Endothelial cell of umbilical vein (primary cell): Measurements from ENCODE around the gene USP4. TPM values are rescaled to one million over a fixed set of nuclear protein-coding genes. Genes with fewer than 3 reads are reported as not detected.

ENCODE experiments used
- BruUV-seq: library from RNA; stranded (reverse); fragments of 400-500 nt; replicated peaks from 2 replicates; lab custom pipeline; 2021; lab: Mats Ljungman, UMichigan
- CTCF ChIA-PET: fragments of 300-600, 350-600 bp; sonication (Branson Sonifier 250); formaldehyde crosslinking; loops from one replicate; lab custom pipeline; 2021; ENCODE audit warnings: antibody characterized with exemption, inconsistent platforms; lab: Charles Lee
- POLR2A ChIA-PET: fragments of 300-600, 350-600 bp; sonication (Branson Sonifier 250); formaldehyde crosslinking; loops from one replicate; lab custom pipeline; 2021; ENCODE audit warnings: antibody characterized with exemption, inconsistent platforms; lab: Charles Lee
- DNase-seq: peaks from one replicate; pipeline ENCODE4 v3.0.0-alpha.2; 2011; ENCODE audit warnings: low read depth, low spot score
- FAIRE-seq: peaks from 2 replicates; lab custom pipeline; 2011; peaks lifted over from hg19 to GRCh38; lab: Jason Lieb, UNC
- H2AFZ ChIP-seq: 2 replicates; pipeline ENCODE4 v1.6.0; 2012; ENCODE audit warnings: low read depth, low read length, control low read depth, inconsistent platforms
- H3K27ac ChIP-seq: 2 replicates; pipeline ENCODE4 v1.5.1; 2011; ENCODE audit warnings: low read depth, mild to moderate bottlenecking, control low read depth, low read length, moderate library complexity; ENCODE audit not compliant: insufficient read depth
- H3K27me3 ChIP-seq, 2 experiments: 2 replicates each; pipeline versions ENCODE4 v1.6.0 to v1.6.1; 2011; ENCODE audit warnings: low read length in 2 of 2, mixed read lengths in 1 of 2; ENCODE audit not compliant: control insufficient read depth in 2 of 2, insufficient read depth in 2 of 2
- H3K36me3 ChIP-seq, 2 experiments: 2 replicates in 1 of 2; 3 replicates in 1 of 2; pipeline ENCODE4 v1.5.1; 2011; ENCODE audit warnings: low read length in 2 of 2, mild to moderate bottlenecking in 1 of 2, moderate library complexity in 1 of 2; ENCODE audit not compliant: control insufficient read depth in 2 of 2, insufficient read depth in 2 of 2; ENCODE audit errors: extremely low read depth in 1 of 2
- H3K4me1 ChIP-seq: 3 replicates; pipeline ENCODE4 v1.5.1; 2011; ENCODE audit warnings: mild to moderate bottlenecking, low read length; ENCODE audit not compliant: control insufficient read depth, insufficient read depth; ENCODE audit errors: extremely low read depth
- H3K4me2 ChIP-seq: 2 replicates; pipeline ENCODE4 v1.6.1; 2011; ENCODE audit warnings: low read length, control low read depth, mixed read lengths; ENCODE audit not compliant: insufficient read depth
- H3K4me3 ChIP-seq, 3 experiments: fragments of 200-600 bp in 1 of 3; sonication (generic), shearing (Covaris generic) in 1 of 3; replicated peaks in 1 of 3; 2 replicates each; pipeline ENCODE4 v1.5.1; 2011 to 2016; ENCODE audit warnings: control low read depth in 3 of 3, low read length in 3 of 3, mild to moderate bottlenecking in 2 of 3, inconsistent platforms in 1 of 3, low read depth in 1 of 3, moderate library complexity in 1 of 3; ENCODE audit not compliant: insufficient read depth in 1 of 3
- H3K79me2 ChIP-seq: 2 replicates; pipeline ENCODE4 v1.6.0; 2012; ENCODE audit warnings: low read length, inconsistent platforms; ENCODE audit not compliant: control insufficient read depth, insufficient read depth
- H3K9ac ChIP-seq: replicated peaks from 2 replicates; pipeline ENCODE3; 2011; ENCODE audit warnings: low read length, control low read depth; ENCODE audit not compliant: insufficient read depth; ENCODE audit errors: extremely low read depth
- H3K9me1 ChIP-seq: replicated peaks from 3 replicates; pipeline ENCODE4 v1.6.0; 2011; ENCODE audit warnings: mild to moderate bottlenecking, low read length; ENCODE audit not compliant: control insufficient read depth, insufficient read depth; ENCODE audit errors: extremely low read depth
- H3K9me3 ChIP-seq: replicated peaks from 2 replicates; pipeline ENCODE4 v1.5.1; 2012; ENCODE audit warnings: low read length, inconsistent platforms; ENCODE audit not compliant: control insufficient read depth, insufficient read depth
- H4K20me1 ChIP-seq: replicated peaks from 2 replicates; pipeline ENCODE3; 2011; ENCODE audit warnings: mild to moderate bottlenecking, low read length; ENCODE audit not compliant: control insufficient read depth, insufficient read depth; ENCODE audit errors: extremely low read depth
- CTCF ChIP-seq, 2 donors: IDR thresholded peaks; 1 replicate in 1 of 2; 2 replicates in 1 of 2; pipeline ENCODE4 v1.5.1; 2011; ENCODE audit warnings: low read length in 2 of 2, mild to moderate bottlenecking in 2 of 2, moderate library complexity in 2 of 2, control low read depth in 1 of 2, inconsistent platforms in 1 of 2, low read depth in 1 of 2; ENCODE audit not compliant: insufficient read depth in 1 of 2; ENCODE audit errors: extremely low read depth in 1 of 2
- EZH2 ChIP-seq: IDR thresholded peaks from 2 replicates; pipeline ENCODE4 v1.6.1; 2012; ENCODE audit warnings: borderline replicate concordance, low read depth, mild to moderate bottlenecking, moderate library complexity, low read length, inconsistent platforms; ENCODE audit not compliant: severe bottlenecking
- FOS ChIP-seq: IDR thresholded peaks from 2 replicates; pipeline ENCODE4 v1.6.1; 2011; ENCODE audit warnings: mild to moderate bottlenecking, low read length, moderate library complexity, borderline replicate concordance; ENCODE audit not compliant: insufficient read depth
- GATA2 ChIP-seq: IDR thresholded peaks from 2 replicates; pipeline ENCODE4 v1.7.0; 2011; ENCODE audit warnings: low read depth, mild to moderate bottlenecking, moderate library complexity, mixed read lengths, low read length; ENCODE audit not compliant: insufficient read length, insufficient read depth
- JUN ChIP-seq: IDR thresholded peaks from 2 replicates; pipeline ENCODE4 v1.6.1; 2011; ENCODE audit warnings: borderline replicate concordance, low read depth; ENCODE audit not compliant: insufficient read length, insufficient read depth
- MAX ChIP-seq: IDR thresholded peaks from 2 replicates; pipeline ENCODE4 v1.6.1; 2011; ENCODE audit not compliant: insufficient read depth, insufficient read length
- MYC ChIP-seq: IDR thresholded peaks from one replicate; pipeline ENCODE4 v1.6.1; 2011; ENCODE audit warnings: mild to moderate bottlenecking, low read depth, low read length
- POLR2A ChIP-seq: IDR thresholded peaks from 2 replicates; pipeline ENCODE4 v1.6.1; 2012; ENCODE audit warnings: low read depth, mild to moderate bottlenecking, control low read depth, low read length
- POLR2AphosphoS5 ChIP-seq: IDR thresholded peaks from 2 replicates; pipeline ENCODE4 v1.6.1; 2012; ENCODE audit warnings: low read depth, mild to moderate bottlenecking, control low read depth, low read length, moderate library complexity; ENCODE audit not compliant: insufficient read depth
- dilution Hi-C: fragments of 300-500 bp; cut with MboI; formaldehyde crosslinking; loops from one replicate; pipeline ENCODE4 v1.15.0; 2019; ENCODE audit warnings: low sequenced_read_pairs; ENCODE audit not compliant: extremely low pct_ligation_motif_present
- intact Hi-C: fragments of 100-400 bp; cut with micrococcal nuclease; formaldehyde crosslinking; loops from one replicate; pipeline ENCODE4 v1.10.0; 2022
- polyA plus RNA-seq, 4 experiments: library from polyadenylated mRNA; depleted of rRNA in 3 of 4; stranded (reverse) in 3 of 4; unstranded in 1 of 4; fragments of >200 nt; gene quantifications; 2 replicates each; pipeline versions ENCODE4 v1.2.1 to v1.2.3, GENCODE V29; 2011 to 2012; ENCODE audit warnings: missing spikeins in 1 of 4
- total RNA-seq: library from RNA; stranded (reverse); gene quantifications from 2 replicates; pipeline ENCODE4 v1.2.3, GENCODE V29; 2021

The USP4 gene
- total and polyA plus RNA-seq, 2 donors (not counting 3 experiments of a cell fraction or from before 2014, with no cell fraction given): 39.1 to 61.3 TPM

GRCh38 chr3:49296781-49297411 lies 43.0 kb downstream of the USP4 start:
- intact Hi-C loops: no loop called here
- Histone ChIP-seq H3K36me3 (peaks cover 21 to 46% of the 10 kb centered on the region in 2 experiments), H3K9ac (no peak overlapping the region), H4K20me1 (no peaks in the 10 kb centered on the region), H3K9me3 (no peaks in the 10 kb centered on the region), H3K79me2 (no peaks in the 10 kb centered on the region), H3K4me2 (no peak overlapping the region), H3K4me3 (no peak overlapping the region), H3K27ac (no peak overlapping the region), H3K4me1 (peaks cover 8% of the 10 kb centered on the region), H2AFZ (no peak overlapping the region), H3K9me1 (no peaks in the 10 kb centered on the region), H3K27me3 (no peaks in the 10 kb centered on the region)
- ChIA-PET CTCF (interaction anchor here (0.8 to 2.6 kb wide), 5 partner anchors 10 to 152 kb away, joined by 3 to 29 read pairs (median 5); partner anchors contain the start of gene KLHDC8B), POLR2A (interaction anchor here (0.6 kb wide), 1 partner anchor 9 kb away, joined by 5 read pairs; no protein-coding TSS in a partner anchor)
- DNase-seq (no peak), FAIRE-seq (no peak)
- dilution Hi-C loops: no loop called here
- TF ChIP-seq POLR2AphosphoS5: no peak
- TF ChIP-seq MAX: no peak
- no peak for TF ChIP-seq MYC
- no peak for TF ChIP-seq EZH2
- no peak for TF ChIP-seq JUN
- TF ChIP-seq GATA2: no peak
- TF ChIP-seq CTCF (IDR thresholded peaks at IDR 0.05; ENCODE audit: extremely low read depth in 1 of 2, insufficient read depth in 1 of 2, low read depth in 1 of 2, low read length in 2 of 2): no peak
- no peak for TF ChIP-seq FOS
- TF ChIP-seq POLR2A: no peak
- no TSS peak for BruUV-seq
